ENCODE measurements around the gene ZMYM2.

DNA sequence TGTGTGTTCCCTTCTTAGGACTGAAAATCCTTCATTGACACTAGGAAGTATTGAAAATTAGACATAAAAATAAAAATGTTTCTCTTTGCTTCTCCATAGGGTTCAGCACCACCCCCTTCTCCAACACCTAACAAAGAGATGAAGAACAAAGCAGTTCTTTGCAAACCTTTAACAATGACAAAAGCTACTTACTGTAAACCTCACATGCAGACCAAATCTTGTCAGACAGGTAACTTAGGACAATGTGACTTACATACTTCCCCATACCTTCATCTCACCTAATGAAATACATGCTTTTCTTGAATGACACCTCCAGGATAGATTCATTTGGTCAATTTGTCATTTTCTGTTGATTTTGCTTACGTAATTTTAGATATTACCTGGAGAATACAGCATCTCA is 99.9 kb downstream of the ZMYM2 start:
- TF ChIP-seq, protein P1, sequence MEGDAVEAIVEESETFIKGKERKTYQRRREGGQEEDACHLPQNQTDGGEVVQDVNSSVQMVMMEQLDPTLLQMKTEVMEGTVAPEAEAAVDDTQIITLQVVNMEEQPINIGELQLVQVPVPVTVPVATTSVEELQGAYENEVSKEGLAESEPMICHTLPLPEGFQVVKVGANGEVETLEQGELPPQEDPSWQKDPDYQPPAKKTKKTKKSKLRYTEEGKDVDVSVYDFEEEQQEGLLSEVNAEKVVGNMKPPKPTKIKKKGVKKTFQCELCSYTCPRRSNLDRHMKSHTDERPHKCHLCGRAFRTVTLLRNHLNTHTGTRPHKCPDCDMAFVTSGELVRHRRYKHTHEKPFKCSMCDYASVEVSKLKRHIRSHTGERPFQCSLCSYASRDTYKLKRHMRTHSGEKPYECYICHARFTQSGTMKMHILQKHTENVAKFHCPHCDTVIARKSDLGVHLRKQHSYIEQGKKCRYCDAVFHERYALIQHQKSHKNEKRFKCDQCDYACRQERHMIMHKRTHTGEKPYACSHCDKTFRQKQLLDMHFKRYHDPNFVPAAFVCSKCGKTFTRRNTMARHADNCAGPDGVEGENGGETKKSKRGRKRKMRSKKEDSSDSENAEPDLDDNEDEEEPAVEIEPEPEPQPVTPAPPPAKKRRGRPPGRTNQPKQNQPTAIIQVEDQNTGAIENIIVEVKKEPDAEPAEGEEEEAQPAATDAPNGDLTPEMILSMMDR (IDR thresholded peaks at IDR 0.05) = no peak
- no peak for TF ChIP-seq POLR2A (IDR thresholded peaks at IDR 0.05)

Data from uterus (tissue), 2 donors.